K562 (cell line): ENCODE results near the gene MATCAP1. TPM values are rescaled to one million over a fixed set of nuclear protein-coding genes. Genes with fewer than 3 reads are reported as not detected.

Source experiments
- DACH1 ChIP-seq: fragments of 450-650 bp; IDR thresholded peaks from 2 replicates; pipeline ENCODE4 v1.6.1; 2018; ENCODE audit not compliant: partially characterized antibody
- EP400 ChIP-seq: fragments of 450-650 bp; IDR thresholded peaks from 2 replicates; pipeline ENCODE4 v1.6.1; 2017; ENCODE audit warnings: antibody characterized with exemption, mild to moderate bottlenecking, moderate library complexity
- HEY1 ChIP-seq: fragments of 250-450 bp; sonication (Bioruptor Pico); IDR thresholded peaks from 2 replicates; pipeline ENCODE4 v1.5.0; 2020; ENCODE audit warnings: mild to moderate bottlenecking, moderate library complexity, borderline replicate concordance
- HIVEP1 ChIP-seq: fragments of 250-450 bp; sonication (Bioruptor Pico); IDR thresholded peaks from 2 replicates; pipeline ENCODE4 v1.4.0; 2020; ENCODE audit warnings: mild to moderate bottlenecking
- LARP7 ChIP-seq: fragments of 450-650 bp; IDR thresholded peaks from 2 replicates; pipeline ENCODE4 v1.6.1; 2016
- MAFF ChIP-seq: IDR thresholded peaks from 2 replicates; pipeline ENCODE4 v1.6.1; 2012; ENCODE audit warnings: low read length, improper control_type of control experiment
- NCOA2 ChIP-seq, 2 experiments: fragments of 450-650 bp; IDR thresholded peaks; 2 replicates each; pipeline ENCODE4 v1.6.1; 2018; ENCODE audit warnings: mild to moderate bottlenecking in 2 of 2, moderate library complexity in 1 of 2; ENCODE audit not compliant: partially characterized antibody in 2 of 2
- NCOA4 ChIP-seq: fragments of 450-650 bp; IDR thresholded peaks from 2 replicates; pipeline ENCODE4 v1.6.1; 2018; ENCODE audit warnings: mild to moderate bottlenecking; ENCODE audit not compliant: partially characterized antibody
- NFE2 ChIP-seq: IDR thresholded peaks from 2 replicates; pipeline ENCODE4 v1.6.1; 2014; ENCODE audit warnings: antibody characterized with exemption, low read depth
- NR2C2 ChIP-seq, 2 experiments: fragments of 200-800 bp in 1 of 2; sonication (Bioruptor generic) in 1 of 2; sonication (generic) in 1 of 2; formaldehyde crosslinking in 1 of 2; IDR thresholded peaks; 2 replicates each; pipeline versions ENCODE4 v1.6.1 to v1.8.0; 2016 to 2022; ENCODE audit warnings: mild to moderate bottlenecking in 1 of 2, missing compliant biosample characterization in 1 of 2, missing genetic modification characterization in 1 of 2, missing genetic modification reagents in 1 of 2
- POLR2G ChIP-seq: fragments of 200-400 bp; formaldehyde crosslinking; IDR thresholded peaks from 2 replicates; pipeline ENCODE4 v1.6.1; 2017; ENCODE audit warnings: low read depth, mild to moderate bottlenecking, antibody characterized with exemption, low read length, moderate library complexity
- ZFP1 ChIP-seq: fragments of 450-650 bp; formaldehyde crosslinking; IDR thresholded peaks from 2 replicates; pipeline ENCODE4 v1.4.0; 2020; ENCODE audit warnings: mild to moderate bottlenecking, mixed read lengths
- ZKSCAN1 ChIP-seq: fragments of 150-350 bp; IDR thresholded peaks from 2 replicates; pipeline ENCODE4 v1.6.1; 2016; ENCODE audit warnings: low read depth, low read length
- ZNF184 ChIP-seq: sonication (generic); formaldehyde crosslinking; IDR thresholded peaks from 2 replicates; pipeline ENCODE4 v1.5.0; 2020; ENCODE audit warnings: missing genetic modification reagents
- ZNF347 ChIP-seq: fragments of 450-650 bp; formaldehyde crosslinking; IDR thresholded peaks from 2 replicates; pipeline ENCODE4 v1.4.0; 2020; ENCODE audit warnings: low read depth, mild to moderate bottlenecking, moderate library complexity
- ZNF589 ChIP-seq: fragments of 200-800 bp; sonication (Bioruptor generic); IDR thresholded peaks from 2 replicates; pipeline ENCODE4 v1.6.1; 2016; ENCODE audit warnings: low read depth, missing genetic modification characterization, missing compliant biosample characterization
- ZNF644 ChIP-seq: fragments of 200-800 bp; sonication (Bioruptor generic); IDR thresholded peaks from 2 replicates; pipeline ENCODE4 v1.6.1; 2016; ENCODE audit warnings: low read depth, missing genetic modification characterization, missing compliant biosample characterization
- polyA plus RNA-seq, 8 experiments: library from polyadenylated mRNA; depleted of rRNA in 4 of 8; stranded (reverse) in 5 of 8; unstranded in 3 of 8; fragments of >200 nt; fragmentation: Nextera tagmentation in 2 of 8; fragmentation: Illumina TruSeq in 1 of 8; extraction: Ambion mirVana in 2 of 8; extraction: Trizol in 1 of 8; gene quantifications; 2 replicates each; pipeline versions ENCODE4 v1.2.1 to v1.2.3, GENCODE V29; 2011 to 2014; ENCODE audit warnings: inconsistent platforms in 1 of 8, missing spikeins in 1 of 8
- total RNA-seq, 7 experiments: library from RNA; depleted of rRNA in 6 of 7; stranded (reverse); fragments of >200 nt in 6 of 7; fragmentation: Illumina TruSeq in 2 of 7; extraction: Trizol in 2 of 7; gene quantifications; 2 replicates each; pipeline versions ENCODE4 v1.2.1 to v1.2.3, GENCODE V29; 2011 to 2021; ENCODE audit warnings: low replicate concordance in 1 of 7
- TF ChIP-seq, protein P1 (sequence below): fragments of 200-400 bp; formaldehyde crosslinking; IDR thresholded peaks from 2 replicates; pipeline ENCODE4 v1.6.1; 2017; ENCODE audit warnings: mild to moderate bottlenecking, low read depth, low read length, moderate library complexity
- TF ChIP-seq, protein P2 (sequence below): fragments of 150-350 bp; conservative IDR thresholded peaks from 2 replicates; pipeline ENCODE4 v1.6.1; 2014; ENCODE audit warnings: low read length
- TF ChIP-seq, protein P3 (sequence below): sonication (generic); formaldehyde crosslinking; IDR thresholded peaks from 2 replicates; pipeline ENCODE4 v1.8.1; 2023; ENCODE audit warnings: mild to moderate bottlenecking, missing genetic modification reagents, moderate library complexity
- TF ChIP-seq, protein P4 (sequence below): fragments of 250-450 bp; sonication (Bioruptor Pico); IDR thresholded peaks from 2 replicates; pipeline ENCODE4 v1.4.0; 2020

MATCAP1 gene
- total and polyA plus RNA-seq, 9 of the 15 experiments (the other 6 are each of a cell fraction or from before 2014, with no cell fraction given): 3.4 to 20.5 (median 10.3) TPM

DNA sequence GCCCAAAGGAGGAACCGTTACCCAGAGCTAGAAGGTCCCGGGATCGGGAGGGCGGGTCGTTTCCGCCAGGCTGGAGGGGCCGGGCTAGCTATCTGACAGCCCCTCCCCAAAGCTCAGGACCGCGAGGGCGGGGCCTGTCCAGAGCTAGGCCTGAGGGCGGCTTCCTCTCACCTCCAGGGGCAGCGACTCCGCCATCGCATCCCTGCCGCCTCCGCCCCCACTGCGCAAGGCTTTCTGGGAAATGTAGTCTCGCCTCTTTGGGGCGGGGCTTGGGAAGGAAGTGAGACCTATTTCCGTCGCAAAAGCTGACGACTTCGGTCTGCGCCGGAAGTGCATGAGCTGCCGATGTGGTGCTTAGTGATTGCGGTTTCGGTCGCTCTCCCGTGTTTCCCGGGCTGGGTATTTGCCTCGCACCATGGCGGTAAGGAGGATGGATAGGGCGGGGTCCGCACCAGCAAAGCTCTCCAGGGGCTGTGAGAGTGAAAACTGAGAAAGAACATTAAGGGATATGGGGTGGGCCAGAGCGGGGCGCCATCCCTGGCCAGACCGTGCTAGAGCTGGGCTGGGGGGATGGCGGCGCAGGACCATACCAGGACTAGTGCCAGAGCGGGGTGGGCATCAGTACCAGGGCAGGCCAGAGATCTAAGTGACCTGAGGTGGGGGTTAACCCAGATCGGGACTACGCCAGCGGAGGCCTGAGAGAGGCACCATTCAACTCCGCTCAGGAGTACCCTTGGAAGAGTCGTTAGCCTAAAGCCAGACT is 43.2 kb upstream of the MATCAP1 start, which contains the start of gene TMEM208 (continued):
- peak; percentile 84 for TF ChIP-seq POLR2G
- TF ChIP-seq ZNF347 (CRISPR knock-in tag): no peak
- TF ChIP-seq NR2C2 (CRISPR knock-in tag; IDR thresholded peaks at IDR 0.05): peak; percentile 76
- TF ChIP-seq NR2C2 (tag; IDR thresholded peaks at IDR 0.05): peak; percentile 85
- TF ChIP-seq, protein P1, sequence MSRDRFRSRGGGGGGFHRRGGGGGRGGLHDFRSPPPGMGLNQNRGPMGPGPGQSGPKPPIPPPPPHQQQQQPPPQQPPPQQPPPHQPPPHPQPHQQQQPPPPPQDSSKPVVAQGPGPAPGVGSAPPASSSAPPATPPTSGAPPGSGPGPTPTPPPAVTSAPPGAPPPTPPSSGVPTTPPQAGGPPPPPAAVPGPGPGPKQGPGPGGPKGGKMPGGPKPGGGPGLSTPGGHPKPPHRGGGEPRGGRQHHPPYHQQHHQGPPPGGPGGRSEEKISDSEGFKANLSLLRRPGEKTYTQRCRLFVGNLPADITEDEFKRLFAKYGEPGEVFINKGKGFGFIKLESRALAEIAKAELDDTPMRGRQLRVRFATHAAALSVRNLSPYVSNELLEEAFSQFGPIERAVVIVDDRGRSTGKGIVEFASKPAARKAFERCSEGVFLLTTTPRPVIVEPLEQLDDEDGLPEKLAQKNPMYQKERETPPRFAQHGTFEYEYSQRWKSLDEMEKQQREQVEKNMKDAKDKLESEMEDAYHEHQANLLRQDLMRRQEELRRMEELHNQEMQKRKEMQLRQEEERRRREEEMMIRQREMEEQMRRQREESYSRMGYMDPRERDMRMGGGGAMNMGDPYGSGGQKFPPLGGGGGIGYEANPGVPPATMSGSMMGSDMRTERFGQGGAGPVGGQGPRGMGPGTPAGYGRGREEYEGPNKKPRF: no peak
- TF ChIP-seq, protein P2, sequence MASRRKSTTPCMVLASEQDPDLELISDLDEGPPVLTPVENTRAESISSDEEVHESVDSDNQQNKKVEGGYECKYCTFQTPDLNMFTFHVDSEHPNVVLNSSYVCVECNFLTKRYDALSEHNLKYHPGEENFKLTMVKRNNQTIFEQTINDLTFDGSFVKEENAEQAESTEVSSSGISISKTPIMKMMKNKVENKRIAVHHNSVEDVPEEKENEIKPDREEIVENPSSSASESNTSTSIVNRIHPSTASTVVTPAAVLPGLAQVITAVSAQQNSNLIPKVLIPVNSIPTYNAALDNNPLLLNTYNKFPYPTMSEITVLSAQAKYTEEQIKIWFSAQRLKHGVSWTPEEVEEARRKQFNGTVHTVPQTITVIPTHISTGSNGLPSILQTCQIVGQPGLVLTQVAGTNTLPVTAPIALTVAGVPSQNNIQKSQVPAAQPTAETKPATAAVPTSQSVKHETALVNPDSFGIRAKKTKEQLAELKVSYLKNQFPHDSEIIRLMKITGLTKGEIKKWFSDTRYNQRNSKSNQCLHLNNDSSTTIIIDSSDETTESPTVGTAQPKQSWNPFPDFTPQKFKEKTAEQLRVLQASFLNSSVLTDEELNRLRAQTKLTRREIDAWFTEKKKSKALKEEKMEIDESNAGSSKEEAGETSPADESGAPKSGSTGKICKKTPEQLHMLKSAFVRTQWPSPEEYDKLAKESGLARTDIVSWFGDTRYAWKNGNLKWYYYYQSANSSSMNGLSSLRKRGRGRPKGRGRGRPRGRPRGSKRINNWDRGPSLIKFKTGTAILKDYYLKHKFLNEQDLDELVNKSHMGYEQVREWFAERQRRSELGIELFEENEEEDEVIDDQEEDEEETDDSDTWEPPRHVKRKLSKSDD: peak; percentile 87; the same call in 1 of the 2 replicates
- no peak for TF ChIP-seq MAFF
- TF ChIP-seq LARP7: no peak
- peak; percentile 97 for TF ChIP-seq EP400
- no peak for TF ChIP-seq ZFP1 (CRISPR knock-in tag)
- TF ChIP-seq HIVEP1 (CRISPR knock-in tag): no peak
- no peak for TF ChIP-seq NCOA2 (IDR thresholded peaks at IDR 0.05; ENCODE audit: partially characterized antibody in 2 of 2)
- TF ChIP-seq NFE2: no peak
- TF ChIP-seq, protein P3, sequence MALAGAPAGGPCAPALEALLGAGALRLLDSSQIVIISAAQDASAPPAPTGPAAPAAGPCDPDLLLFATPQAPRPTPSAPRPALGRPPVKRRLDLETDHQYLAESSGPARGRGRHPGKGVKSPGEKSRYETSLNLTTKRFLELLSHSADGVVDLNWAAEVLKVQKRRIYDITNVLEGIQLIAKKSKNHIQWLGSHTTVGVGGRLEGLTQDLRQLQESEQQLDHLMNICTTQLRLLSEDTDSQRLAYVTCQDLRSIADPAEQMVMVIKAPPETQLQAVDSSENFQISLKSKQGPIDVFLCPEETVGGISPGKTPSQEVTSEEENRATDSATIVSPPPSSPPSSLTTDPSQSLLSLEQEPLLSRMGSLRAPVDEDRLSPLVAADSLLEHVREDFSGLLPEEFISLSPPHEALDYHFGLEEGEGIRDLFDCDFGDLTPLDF (CRISPR knock-in tag): no peak
- no peak for TF ChIP-seq HEY1 (CRISPR knock-in tag)
- TF ChIP-seq ZNF589 (CRISPR knock-in tag): no peak
- no peak for TF ChIP-seq NCOA4
- no peak for TF ChIP-seq ZNF644
- TF ChIP-seq ZNF184 (CRISPR knock-in tag): no peak
- no peak for TF ChIP-seq DACH1
- peak; percentile 77 for TF ChIP-seq ZKSCAN1
- TF ChIP-seq, protein P4, sequence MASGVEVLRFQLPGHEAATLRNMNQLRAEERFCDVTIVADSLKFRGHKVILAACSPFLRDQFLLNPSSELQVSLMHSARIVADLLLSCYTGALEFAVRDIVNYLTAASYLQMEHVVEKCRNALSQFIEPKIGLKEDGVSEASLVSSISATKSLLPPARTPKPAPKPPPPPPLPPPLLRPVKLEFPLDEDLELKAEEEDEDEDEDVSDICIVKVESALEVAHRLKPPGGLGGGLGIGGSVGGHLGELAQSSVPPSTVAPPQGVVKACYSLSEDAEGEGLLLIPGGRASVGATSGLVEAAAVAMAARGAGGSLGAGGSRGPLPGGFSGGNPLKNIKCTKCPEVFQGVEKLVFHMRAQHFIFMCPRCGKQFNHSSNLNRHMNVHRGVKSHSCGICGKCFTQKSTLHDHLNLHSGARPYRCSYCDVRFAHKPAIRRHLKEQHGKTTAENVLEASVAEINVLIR (CRISPR knock-in tag): peak; percentile 99
